Activated CD4-positive, alpha-beta T cell treated with anti-CD3 and anti-CD28 coated beads, Interleukin-10, Interleukin-2, amounts not matched to agents 100 ng/mL and 50 ng/mL, durations not matched to agents 16 hours and 8 hours (primary cell): ENCODE measurements around the gene EPHB2.
"Not testable (repeated sequence)": the region's sequence is repeated elsewhere in the genome, so short reads cannot be mapped to it uniquely, and the experiment has no call there.

Experiments
- DNase-seq: peaks from one replicate; pipeline ENCODE4 v3.0.0-alpha.2; 2020

EPHB2 gene

GRCh38 chr1:22710701-22711049 is at the start of gene EPHB2:
TSS of gene EPHB2 (plus strand) at chr1:22710839. CDS start at chr1:22710983, 144 bp downstream.
- peak; percentile 14 for DNase-seq

DNA sequence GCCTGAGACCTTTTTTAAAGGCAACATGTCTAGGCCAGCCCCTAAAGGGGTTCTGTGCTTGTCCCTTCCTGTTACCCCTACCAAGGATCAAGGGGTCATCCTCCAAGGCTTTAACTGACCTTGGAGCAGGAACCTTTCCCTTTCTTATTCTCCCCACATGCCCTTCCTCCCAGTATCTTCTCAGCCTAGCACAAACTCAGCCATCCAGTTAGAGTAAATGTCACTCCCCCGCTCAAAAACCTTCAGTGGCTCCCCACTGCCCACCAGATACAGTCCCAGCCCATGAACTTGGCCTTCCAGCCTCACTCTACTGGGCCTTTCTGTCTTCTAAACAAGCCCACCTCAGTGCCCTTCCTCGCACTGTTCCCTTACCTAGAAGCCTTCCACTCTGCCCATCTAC is 48.8 kb upstream of the EPHB2 start:
- no peak for DNase-seq

DNA sequence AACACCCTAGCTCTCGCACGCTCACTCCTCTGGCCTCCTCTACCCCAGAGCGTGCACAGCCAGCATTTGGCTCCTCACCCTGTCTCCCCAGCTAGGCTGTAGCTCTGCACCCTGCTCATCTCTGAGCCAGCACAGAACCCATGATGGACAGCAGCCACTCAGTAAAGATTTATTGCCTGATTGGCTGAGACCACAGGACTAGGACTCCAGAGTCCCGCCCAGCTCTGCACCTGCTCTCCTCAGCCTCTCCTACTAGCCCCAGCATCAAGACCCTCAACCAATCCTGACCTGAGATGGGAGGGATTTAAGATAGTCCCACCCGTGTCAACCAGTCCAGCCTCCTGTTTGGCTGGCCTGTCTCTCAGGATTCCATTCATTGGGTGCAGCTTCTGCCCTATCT is 48.3 kb upstream of the EPHB2 start:
- DNase-seq: peak; percentile 10

DNA sequence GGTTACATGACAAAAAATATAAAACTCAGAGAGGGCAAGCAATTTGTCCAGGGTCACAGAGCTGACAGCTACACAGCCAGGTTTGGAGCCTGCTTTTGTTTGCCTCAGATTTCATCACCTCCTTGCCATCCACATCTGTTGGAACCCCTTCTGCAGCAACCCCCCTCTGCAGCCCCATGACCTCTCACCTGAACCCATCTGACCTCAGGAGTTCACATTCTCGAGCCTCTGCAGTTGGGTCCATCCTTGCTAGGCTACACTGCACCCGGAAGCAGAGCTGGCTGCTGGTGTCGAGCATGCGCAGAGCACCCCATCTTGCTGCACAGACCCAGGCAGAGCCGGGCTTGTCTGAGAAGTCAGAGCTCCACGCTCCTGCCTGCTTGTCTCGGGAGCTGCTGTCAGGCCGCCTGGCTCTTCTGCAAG is 47.6 kb upstream of the EPHB2 start:
- DNase-seq: no peak

DNA sequence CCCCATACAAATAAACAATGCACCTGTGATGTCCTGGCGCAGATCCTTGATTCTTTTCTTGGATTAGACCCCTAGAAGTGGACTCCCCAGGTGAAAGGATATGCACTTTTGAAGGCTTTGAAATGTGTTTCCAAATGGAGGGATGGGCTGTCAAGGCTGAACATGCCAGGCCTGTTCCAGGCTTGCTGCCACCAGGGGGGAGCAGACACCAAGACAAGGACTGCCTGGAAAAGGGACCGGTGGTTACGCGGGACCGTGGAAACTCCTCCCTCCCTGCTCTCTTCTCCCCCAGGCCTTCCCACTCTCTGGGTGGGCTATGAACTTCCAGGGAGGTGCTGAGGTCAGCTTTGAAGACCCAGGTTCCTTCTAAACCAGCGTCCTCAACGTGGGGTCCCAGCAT is 44.9 kb upstream of the EPHB2 start:
- no peak for DNase-seq

DNA sequence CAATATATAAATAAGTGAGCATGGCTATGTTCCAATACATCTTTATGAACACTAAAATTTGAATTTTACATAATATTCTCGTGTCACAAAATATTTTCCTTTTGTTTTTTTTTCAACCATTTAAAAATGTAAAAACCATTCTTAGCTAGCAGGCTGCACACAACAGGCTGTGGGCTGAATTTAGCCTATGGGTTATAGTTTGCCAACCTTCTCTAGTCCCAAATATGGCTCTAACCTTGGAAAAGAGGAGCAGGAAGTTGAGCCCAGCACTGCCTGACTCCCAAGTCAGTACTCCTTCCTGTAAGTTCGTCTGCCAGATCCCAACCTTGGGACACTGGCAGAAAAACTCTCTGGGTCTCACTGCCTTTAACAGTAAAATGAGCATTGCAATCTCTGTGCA is 44.2 kb upstream of the EPHB2 start:
- DNase-seq: no peak

- not testable (repeated sequence) for DNase-seq
These were observed 41.8 kb upstream of the EPHB2 start for GRCh38 chr1:22668840-22669239.

- DNase-seq: no peak
These were observed 40.2 kb upstream of the EPHB2 start for GRCh38 chr1:22670352-22670975.

GRCh38 chr1:22671999-22672398 is 38.6 kb upstream of the EPHB2 start:
- no peak for DNase-seq

- peak; percentile 62 for DNase-seq
These were observed 36.9 kb upstream of the EPHB2 start for GRCh38 chr1:22673486-22674409.

- no peak for DNase-seq
These were observed 36.3 kb upstream of the EPHB2 start for GRCh38 chr1:22674410-22674749.

GRCh38 chr1:22676151-22676550 is 34.5 kb upstream of the EPHB2 start:
- DNase-seq: not testable (repeated sequence)

GRCh38 chr1:22676916-22677583 is 33.6 kb upstream of the EPHB2 start:
- DNase-seq: no peak

- no peak for DNase-seq
These were observed 32.4 kb upstream of the EPHB2 start for GRCh38 chr1:22677931-22678896.

- DNase-seq: no peak
These were observed 29.9 kb upstream of the EPHB2 start for GRCh38 chr1:22680726-22681125.

DNA sequence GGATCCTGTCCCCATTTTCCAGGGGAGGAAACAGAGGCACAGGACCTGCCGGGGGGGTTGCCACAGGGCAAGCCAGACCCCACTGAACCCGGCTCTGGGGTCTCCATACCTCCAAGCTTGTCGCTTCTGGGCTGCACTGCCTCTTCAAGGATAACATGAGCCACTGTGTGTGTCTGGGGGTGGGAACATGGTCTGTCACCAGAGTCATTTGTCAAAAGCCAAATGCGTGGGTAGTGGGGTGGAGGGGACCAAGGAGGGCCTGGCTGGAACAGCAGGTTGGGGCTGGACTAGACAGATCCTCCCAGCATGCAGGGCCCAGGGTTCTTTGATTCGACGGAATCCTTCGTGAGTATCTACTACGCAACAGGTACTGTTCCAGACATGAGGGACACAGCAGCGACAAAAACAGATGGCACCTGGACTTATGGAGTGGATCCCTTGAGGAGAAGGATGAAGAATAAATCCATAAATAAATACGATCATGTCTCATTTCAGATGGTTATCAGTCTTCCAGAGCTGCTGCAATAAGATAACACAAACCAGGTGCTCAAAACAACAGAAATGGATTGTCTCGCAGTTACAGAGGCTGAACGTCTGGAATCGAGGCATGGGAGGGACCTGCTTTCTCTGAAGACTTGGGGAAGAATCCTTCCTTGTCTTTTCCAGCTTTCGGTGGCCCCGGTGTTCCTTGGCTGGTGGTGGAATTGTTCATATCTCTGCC is 28.9 kb upstream of the EPHB2 start:
- no peak for DNase-seq

- DNase-seq: no peak
These were observed 27.1 kb upstream of the EPHB2 start for GRCh38 chr1:22683547-22683946.

DNA sequence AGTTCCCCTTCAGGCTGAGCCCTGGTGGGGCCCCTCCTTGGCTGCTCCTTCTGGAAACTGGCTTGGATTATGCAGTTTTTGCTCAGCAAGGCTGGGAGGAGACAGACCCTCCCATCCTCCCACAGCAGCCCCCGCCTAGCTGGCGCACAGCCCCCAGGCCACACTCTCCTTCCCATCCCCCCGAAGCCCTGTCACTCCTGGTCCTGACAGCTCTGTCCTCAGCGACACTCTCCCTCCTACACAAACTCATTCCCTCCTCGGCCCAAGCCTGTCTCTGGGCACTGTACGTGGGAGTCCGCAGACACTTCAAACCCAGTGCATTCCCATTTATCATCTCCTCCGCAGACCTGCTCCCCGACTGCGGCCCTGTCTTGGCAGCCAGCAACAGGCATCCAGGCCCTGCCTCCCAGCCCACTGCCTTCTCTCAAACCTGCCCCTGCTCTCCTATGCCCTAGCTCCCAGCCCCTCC is 25.0 kb upstream of the EPHB2 start:
- no peak for DNase-seq

DNA sequence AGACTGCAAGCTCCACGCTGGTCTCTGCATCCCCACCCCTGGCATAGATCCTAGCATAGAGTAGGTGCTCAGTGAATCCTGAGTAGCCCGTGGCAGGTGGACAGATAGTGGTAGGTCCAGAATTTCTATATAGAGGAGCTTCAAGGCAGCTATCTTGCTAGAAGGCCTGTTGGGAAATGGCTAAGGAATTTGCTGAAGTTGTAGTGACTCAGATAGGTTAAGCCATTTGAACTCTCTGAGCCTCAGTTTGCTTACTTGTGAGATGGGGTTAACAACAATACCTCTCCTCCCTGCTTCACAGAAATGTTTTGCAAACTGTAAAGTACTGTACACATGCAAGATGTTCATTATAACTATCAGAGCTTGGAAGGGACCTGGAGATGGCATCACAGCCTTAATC is 23.4 kb upstream of the EPHB2 start:
- DNase-seq: no peak

DNA sequence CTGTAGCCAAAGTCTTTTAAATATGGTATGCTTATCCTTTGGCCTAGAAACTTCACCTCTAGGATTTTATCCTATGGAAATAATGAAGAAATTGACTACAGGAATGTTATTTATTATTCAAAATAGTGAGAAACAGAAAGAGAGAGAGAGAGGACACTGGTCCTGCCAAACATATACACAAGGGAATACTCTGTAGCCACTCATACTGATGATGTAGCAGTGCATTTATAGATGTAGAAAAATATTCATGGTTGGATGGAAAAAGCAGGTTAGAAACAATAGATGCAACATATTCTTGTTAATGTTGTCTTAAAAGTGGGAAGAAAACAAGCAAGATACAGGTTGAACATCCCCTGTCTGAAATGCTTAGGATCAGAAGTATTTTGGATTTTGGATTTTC is 22.2 kb upstream of the EPHB2 start:
- DNase-seq: no peak

GRCh38 chr1:22689505-22689904 is 21.1 kb upstream of the EPHB2 start:
- DNase-seq: no peak
